GM23338 (cell line): ENCODE results near the gene RPUSD1. TPM values are rescaled to one million over a fixed set of nuclear protein-coding genes. Genes with fewer than 3 reads are reported as not detected.

Experiments used
- ATAC-seq: fragments of 200-7000 bp; cut with Tn5 transposase; 3 replicates; pipeline ENCODE4 v1.9.1; 2020
- DNase-seq: peaks from one replicate; pipeline ENCODE4 v3.0.0-alpha.2; 2015; ENCODE audit warnings: low spot score
- H2AFZ ChIP-seq: fragments of 200-600 bp; sonication (generic); 2 replicates; pipeline ENCODE4 v1.8.0; 2016; ENCODE audit warnings: antibody characterized with exemption, mild to moderate bottlenecking, moderate library complexity
- H3F3A ChIP-seq: fragments of 200-600 bp; sonication (generic); replicated peaks from 2 replicates; pipeline ENCODE4 v1.8.0; 2017; ENCODE audit warnings: antibody characterized with exemption, mixed run types, low read depth
- H3K27ac ChIP-seq: fragments of 200-600 bp; sonication (generic); 2 replicates; pipeline ENCODE4 v1.6.1; 2016; ENCODE audit warnings: low read depth
- H3K27me3 ChIP-seq: fragments of 200-600 bp; sonication (generic); 2 replicates; pipeline ENCODE4 v1.8.0; 2016; ENCODE audit warnings: mild to moderate bottlenecking, mixed run types, moderate library complexity; ENCODE audit not compliant: insufficient read depth
- H3K36me3 ChIP-seq: fragments of 200-600 bp; sonication (generic); 2 replicates; pipeline ENCODE4 v1.8.0; 2016; ENCODE audit warnings: mild to moderate bottlenecking; ENCODE audit not compliant: insufficient read depth
- H3K4me1 ChIP-seq: fragments of 200-600 bp; sonication (generic); 2 replicates; pipeline ENCODE4 v1.8.0; 2016; ENCODE audit warnings: mild to moderate bottlenecking, moderate library complexity; ENCODE audit not compliant: insufficient read depth
- H3K4me2 ChIP-seq: fragments of 200-600 bp; sonication (generic); 2 replicates; pipeline ENCODE4 v1.7.1; 2017; ENCODE audit warnings: mixed run types
- H3K4me3 ChIP-seq: fragments of 200-600 bp; sonication (generic); 2 replicates; pipeline ENCODE4 v1.6.1; 2016; ENCODE audit warnings: mixed run types
- H3K79me2 ChIP-seq: fragments of 200-600 bp; sonication (generic); replicated peaks from 2 replicates; pipeline ENCODE4 v1.8.0; 2017; ENCODE audit warnings: mild to moderate bottlenecking; ENCODE audit not compliant: insufficient read depth
- H3K9me2 ChIP-seq: fragments of 200-600 bp; sonication (generic); 2 replicates; pipeline ENCODE4 v1.8.0; 2017; ENCODE audit not compliant: insufficient read depth
- H4K20me1 ChIP-seq: fragments of 200-600 bp; sonication (generic); replicated peaks from 2 replicates; pipeline ENCODE4 v1.8.0; 2017; ENCODE audit warnings: mild to moderate bottlenecking; ENCODE audit not compliant: insufficient read depth
- H3K27ac Mint-ChIP-seq: 2 replicates; pipeline ENCODE4 v1.8.0; 2020; ENCODE audit warnings: inconsistent platforms, mild to moderate bottlenecking, moderate library complexity, mixed read lengths
- H3K27me3 Mint-ChIP-seq: 3 replicates; pipeline ENCODE4 v1.8.0; 2022; ENCODE audit warnings: low read depth, mild to moderate bottlenecking, moderate library complexity, mixed read lengths, inconsistent platforms; ENCODE audit not compliant: insufficient read depth, poor library complexity
- H3K36me3 Mint-ChIP-seq: 3 replicates; pipeline ENCODE4 v1.8.0; 2021; ENCODE audit warnings: low read depth, mild to moderate bottlenecking, inconsistent platforms, moderate library complexity, mixed read lengths
- H3K4me1 Mint-ChIP-seq: 3 replicates; pipeline ENCODE4 v1.8.0; 2020; ENCODE audit warnings: mild to moderate bottlenecking, inconsistent platforms, mixed read lengths
- H3K4me3 Mint-ChIP-seq: 3 replicates; pipeline ENCODE4 v1.8.0; 2021; ENCODE audit warnings: moderate library complexity, mild to moderate bottlenecking, inconsistent platforms, mixed read lengths
- H3K9me3 Mint-ChIP-seq: 3 replicates; pipeline ENCODE4 v1.8.0; 2020; ENCODE audit warnings: moderate library complexity, mild to moderate bottlenecking, inconsistent platforms, mixed read lengths
- CREB1 ChIP-seq: fragments of 250-450 bp; sonication (Bioruptor Pico); IDR thresholded peaks from 2 replicates; pipeline ENCODE4 v1.5.0; 2020; ENCODE audit warnings: low read depth, mild to moderate bottlenecking, moderate library complexity
- CTCF ChIP-seq, 2 experiments: fragments of 200-600 bp in 1 of 2; sonication (generic) in 1 of 2; conservative IDR thresholded peaks; 2 replicates each; pipeline versions ENCODE4 v1.5.1 to v1.6.1; 2016 to 2017; ENCODE audit warnings: antibody characterized with exemption in 2 of 2, low read depth in 2 of 2, mild to moderate bottlenecking in 2 of 2, moderate library complexity in 1 of 2
- ETS1 ChIP-seq: IDR thresholded peaks from 2 replicates; pipeline ENCODE4 v1.6.1; 2016; ENCODE audit warnings: antibody characterized with exemption
- EZH2 ChIP-seq: fragments of 200-600 bp; sonication (generic); IDR thresholded peaks from one replicate; pipeline ENCODE4 v1.8.0; 2017; ENCODE audit warnings: antibody characterized with exemption, mild to moderate bottlenecking, low read depth; ENCODE audit not compliant: unreplicated experiment
- EZH2phosphoT487 ChIP-seq: fragments of 200-600 bp; sonication (generic); IDR thresholded peaks from one replicate; pipeline ENCODE4 v1.8.1; 2018; ENCODE audit warnings: antibody characterized with exemption; ENCODE audit not compliant: unreplicated experiment
- JUNB ChIP-seq: IDR thresholded peaks from one replicate; pipeline ENCODE4 v1.6.1; 2016; ENCODE audit warnings: antibody characterized with exemption; ENCODE audit not compliant: unreplicated experiment
- NANOG ChIP-seq: IDR thresholded peaks from 2 replicates; pipeline ENCODE4 v1.6.1; 2016; ENCODE audit warnings: antibody characterized with exemption, borderline replicate concordance
- POLR2AphosphoS5 ChIP-seq: IDR thresholded peaks from 2 replicates; pipeline ENCODE4 v1.6.1; 2016; ENCODE audit warnings: antibody characterized with exemption, low read depth
- REST ChIP-seq: IDR thresholded peaks from one replicate; pipeline ENCODE4 v1.6.1; 2018; ENCODE audit warnings: antibody characterized with exemption; ENCODE audit not compliant: unreplicated experiment
- STAT1 ChIP-seq: IDR thresholded peaks from one replicate; pipeline ENCODE4 v1.6.1; 2016; ENCODE audit warnings: antibody characterized with exemption; ENCODE audit not compliant: unreplicated experiment
- ZNF114 ChIP-seq: fragments of 250-450 bp; sonication (Bioruptor Pico); IDR thresholded peaks from 2 replicates; pipeline ENCODE4 v1.5.0; 2020; ENCODE audit warnings: mild to moderate bottlenecking, moderate library complexity
- ZNF331 ChIP-seq: fragments of 250-450 bp; sonication (Bioruptor Pico); IDR thresholded peaks from 2 replicates; pipeline ENCODE4 v1.5.0; 2020; ENCODE audit warnings: low read depth, mild to moderate bottlenecking, moderate library complexity
- ZNF462 ChIP-seq: fragments of 250-450 bp; sonication (Bioruptor Pico); IDR thresholded peaks from 2 replicates; pipeline ENCODE4 v1.5.0; 2020; ENCODE audit warnings: mild to moderate bottlenecking, moderate library complexity
- polyA plus RNA-seq: library from polyadenylated mRNA; unstranded; fragments of >200 nt; fragmentation: Nextera tagmentation; extraction: Ambion mirVana; gene quantifications from 2 replicates; pipeline ENCODE4 v1.2.1, GENCODE V29; 2016
- total RNA-seq: library from RNA; depleted of rRNA; stranded (reverse); fragments of >200 nt; shearing (Covaris generic); gene quantifications from 2 replicates; pipeline ENCODE4 v1.2.3, GENCODE V29; 2014

The RPUSD1 gene
- total and polyA plus RNA-seq, 2 experiments from 2014 or later = 19.1 to 79.5 TPM

- no peak for DNase-seq
- H3K4me3 ChIP-seq = no peak overlapping the region
- H3K9me3 Mint-ChIP-seq = no peaks in the 10 kb centered on the region
- no peaks in the 10 kb centered on the region for H3K36me3 ChIP-seq
- H3K4me1 ChIP-seq = no peaks in the 10 kb centered on the region
- no peaks in the 10 kb centered on the region for H3K27me3 ChIP-seq
- no peak overlapping the region for H2AFZ ChIP-seq
- no peak for ATAC-seq
- TF ChIP-seq REST = no peak
- no peak for TF ChIP-seq STAT1
- TF ChIP-seq ZNF331 = no peak
- TF ChIP-seq CTCF (conservative IDR thresholded peaks at IDR 0.05; ENCODE audit: low read depth in 2 of 2) = no peak
- no peak for TF ChIP-seq JUNB
- no peak for TF ChIP-seq POLR2AphosphoS5
- no peak for TF ChIP-seq CREB1 (CRISPR knock-in tag)
- TF ChIP-seq NANOG = no peak
- TF ChIP-seq EZH2phosphoT487 = no peak
- no peak for TF ChIP-seq ZNF462
- TF ChIP-seq ZNF114 (CRISPR knock-in tag) = no peak
- TF ChIP-seq ETS1 = no peak
- TF ChIP-seq EZH2 = no peak
- H3K4me1 Mint-ChIP-seq = no peaks in the 10 kb centered on the region
- no peaks in the 10 kb centered on the region for H4K20me1 ChIP-seq
- no peak overlapping the region for H3K4me3 Mint-ChIP-seq
- no peaks in the 10 kb centered on the region for H3K9me2 ChIP-seq
- peaks cover 12% of the 10 kb centered on the region for H3K27me3 Mint-ChIP-seq
- H3K36me3 Mint-ChIP-seq = no peaks in the 10 kb centered on the region
- no peak overlapping the region for H3K4me2 ChIP-seq
- no peak overlapping the region for H3K27ac Mint-ChIP-seq
- no peak overlapping the region for H3K27ac ChIP-seq
- H3K79me2 ChIP-seq = no peaks in the 10 kb centered on the region
- H3F3A ChIP-seq = 0 out of 2 replicates have a peak, but pooled peaks cover 3% of the 10 kb centered on the region
Measured at GRCh38 chr16:770411-770810, 17.8 kb downstream of the RPUSD1 start.
